Activated CD4-positive, alpha-beta T cell treated with anti-CD3 and anti-CD28 coated beads for 4 hours (primary cell): Measurements from ENCODE around the gene IER5.

Experiments
- DNase-seq, 2 donors: peaks; one replicate each; pipeline ENCODE4 v3.0.0-alpha.2; 2020

The IER5 gene

DNA sequence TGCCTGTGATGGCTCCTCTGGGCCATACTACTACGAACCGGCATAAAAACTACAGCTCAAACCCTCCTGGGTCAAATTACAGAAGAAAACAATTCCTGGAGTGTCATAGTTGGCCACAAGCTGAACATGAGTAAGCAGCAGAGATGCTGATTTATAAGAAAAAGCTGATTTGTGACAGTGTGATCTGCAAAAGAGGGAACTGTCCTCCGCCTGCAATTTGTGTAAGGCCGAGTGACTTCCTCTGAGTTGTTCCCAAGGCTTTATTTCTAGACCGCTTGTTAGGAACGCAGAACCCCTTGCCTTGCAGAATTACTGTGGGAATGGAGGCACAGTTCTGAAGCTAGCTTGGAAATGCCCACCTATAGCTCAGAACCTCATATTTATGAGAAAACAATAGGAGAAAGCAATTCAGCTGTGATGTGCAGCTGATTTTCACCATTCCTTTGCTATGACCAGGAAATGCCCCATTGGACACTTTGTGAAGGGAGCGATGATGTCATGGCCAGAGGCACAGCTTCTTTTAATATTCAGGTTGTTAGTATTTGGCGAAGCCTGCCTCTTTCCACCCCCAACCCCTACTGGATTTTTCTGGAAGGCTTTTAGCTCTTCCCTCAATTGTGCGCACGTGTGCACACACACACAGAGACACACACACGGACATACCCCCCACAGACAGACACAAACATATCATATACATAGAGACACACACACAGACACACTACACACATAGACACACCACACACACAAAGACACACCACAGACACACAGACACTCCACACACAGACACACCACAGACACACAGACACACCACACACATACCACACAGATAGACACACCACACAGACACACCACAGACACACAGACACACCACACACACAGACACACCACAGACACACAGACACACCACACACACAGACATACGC is 47.6 kb downstream of the IER5 start:
- no peak for DNase-seq

DNA sequence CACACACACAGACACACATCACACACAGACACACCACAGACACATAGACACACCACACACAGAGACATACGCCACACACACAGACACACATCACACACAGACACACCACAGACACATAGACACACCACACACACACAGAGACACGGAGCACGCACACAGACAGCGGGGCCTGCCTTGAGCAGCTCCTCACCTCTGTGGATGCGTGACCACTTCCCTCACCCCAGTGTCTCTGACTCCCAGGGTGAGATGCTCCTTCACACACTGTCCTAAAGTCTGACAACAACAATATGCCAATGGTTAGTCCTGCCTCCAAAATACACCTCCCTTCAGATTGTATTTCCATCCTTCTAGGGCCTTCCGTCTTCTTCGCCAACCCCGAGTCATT is 48.2 kb downstream of the IER5 start:
- no peak for DNase-seq

DNA sequence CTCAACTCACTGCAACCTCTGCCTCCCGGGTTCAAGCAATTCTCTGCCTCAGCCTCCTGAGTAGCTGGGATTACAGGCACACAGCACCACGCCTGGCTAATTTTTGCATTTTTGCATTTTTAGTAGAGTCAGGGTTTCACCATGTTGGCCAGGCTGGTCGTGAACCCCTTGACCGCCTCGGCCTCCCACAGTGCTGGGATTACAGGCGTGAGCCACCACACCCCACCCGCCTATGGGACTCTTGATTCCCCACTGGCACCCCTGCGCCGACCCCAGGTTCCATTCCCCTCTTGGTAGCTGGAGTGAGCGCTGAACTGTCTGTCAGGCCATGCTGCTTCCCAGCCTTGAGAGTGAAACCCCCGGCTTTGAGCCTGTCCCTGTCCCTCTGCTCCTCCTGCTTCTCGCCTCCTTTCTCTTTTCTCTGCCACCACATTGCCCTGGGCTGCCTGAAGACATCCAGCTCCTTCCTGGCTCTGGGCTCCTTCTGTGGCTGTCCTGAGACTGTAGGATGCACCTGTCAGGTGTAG is 48.8 kb downstream of the IER5 start:
- DNase-seq = no peak

DNA sequence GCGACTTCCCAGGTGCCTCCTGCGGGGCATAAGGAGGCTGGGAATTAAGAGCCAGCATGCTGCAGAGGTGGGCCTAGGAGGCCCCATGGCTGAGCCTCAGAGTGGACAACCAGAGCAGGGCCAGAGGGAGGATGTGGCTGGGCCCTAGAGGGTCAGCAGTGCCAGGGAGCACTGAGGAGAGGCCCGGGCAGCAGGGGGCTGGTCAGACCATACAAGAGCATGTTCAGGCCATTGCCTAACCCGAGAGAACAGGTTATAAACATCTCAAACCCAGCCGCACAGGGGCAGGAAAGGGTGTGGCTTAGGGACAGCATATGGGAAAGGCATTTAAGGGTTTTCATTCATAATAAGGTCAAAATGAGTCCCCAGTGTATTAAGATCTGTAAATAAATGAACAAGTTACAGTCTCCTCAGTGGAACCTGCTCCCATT is 51.1 kb downstream of the IER5 start:
- no peak for DNase-seq

DNA sequence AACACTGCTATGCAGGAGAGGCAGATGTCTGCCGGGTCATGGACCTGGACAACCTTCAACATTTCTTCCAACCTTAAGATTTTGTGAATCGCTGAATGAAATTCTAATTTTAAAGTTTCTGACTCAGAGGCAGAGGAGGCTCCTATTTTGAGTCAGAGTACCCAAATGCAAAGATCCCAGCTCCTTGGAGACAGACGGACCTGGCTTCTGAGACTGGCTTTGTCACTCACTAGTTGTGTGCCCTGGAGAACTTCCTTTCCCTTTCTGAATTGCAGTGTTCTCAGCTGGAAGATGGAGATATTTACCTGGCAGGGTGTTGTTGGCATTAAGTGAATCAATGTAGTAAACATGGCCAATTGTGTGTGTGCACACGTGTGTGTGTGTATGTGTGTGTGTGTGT is 51.9 kb downstream of the IER5 start:
- DNase-seq = no peak

DNA sequence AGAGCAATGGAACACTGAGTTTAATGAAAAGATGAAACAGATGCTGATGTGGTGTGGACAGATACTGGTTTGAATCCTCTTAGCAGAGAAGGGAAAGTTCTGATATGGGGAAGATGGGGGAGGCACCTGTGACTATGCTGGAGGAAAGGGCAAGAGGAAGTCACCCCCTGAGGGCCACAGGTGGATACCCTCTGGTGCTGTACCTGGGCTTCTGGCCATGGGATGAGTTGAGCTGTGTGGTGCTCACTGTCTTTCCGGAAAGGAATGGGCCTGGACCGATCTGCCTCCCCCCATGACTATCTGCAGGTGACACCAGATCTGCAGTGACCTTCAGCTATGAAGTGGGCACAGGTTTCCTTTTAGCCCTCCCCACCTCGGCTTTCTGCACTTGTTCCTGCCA is 52.4 kb downstream of the IER5 start:
- no peak for DNase-seq

DNA sequence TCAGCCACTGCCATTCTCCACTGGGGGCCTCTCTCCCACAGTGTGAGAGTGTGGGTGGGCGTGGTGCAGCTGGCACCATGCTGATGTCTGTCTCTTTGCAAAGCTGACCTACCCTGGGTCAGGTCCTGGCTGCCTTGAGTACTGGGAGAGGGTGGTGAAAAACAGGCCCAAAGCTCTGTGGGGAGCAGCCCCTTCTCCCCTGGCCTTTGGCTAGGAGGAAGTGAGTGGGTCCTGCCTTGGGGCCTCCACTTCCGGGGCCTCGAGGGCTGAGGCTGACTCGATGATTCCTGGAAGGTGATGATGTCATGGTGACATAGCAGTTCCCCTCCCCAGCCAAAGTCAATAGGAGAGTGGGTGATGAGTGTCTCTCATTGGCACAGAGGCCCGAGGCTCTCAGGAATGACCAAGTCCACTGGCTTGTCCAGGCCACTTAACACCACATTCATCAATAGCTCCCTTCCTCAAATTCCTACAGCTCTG is 53.0 kb downstream of the IER5 start:
- peak; percentile 61 to 67 for DNase-seq
